Cardiac muscle cell (in vitro differentiated cells and primary cell): ENCODE measurements around the gene USP33. TPM values are rescaled to one million over a fixed set of nuclear protein-coding genes. Genes with fewer than 3 reads are reported as not detected.
A peak's percentile ranks its signal among the peaks of the same experiment; 100 is the strongest.
"Not testable (repeated sequence)": the region's sequence is repeated elsewhere in the genome, so short reads cannot be mapped to it uniquely, and the experiment has no call there.

Experiments used
- DNase-seq, 2 donors: peaks; one replicate each; pipeline versions ENCODE4 v3.0.0 to v3.0.0-alpha.2; 2010 to 2017; ENCODE audit warnings: low read depth in 1 of 2, low spot score in 1 of 2
- H3K27ac ChIP-seq: fragments of 200-600 bp; sonication (generic); 2 replicates; pipeline ENCODE4 v1.5.1; 2016
- H3K27me3 ChIP-seq: fragments of 200-600 bp; sonication (generic); 2 replicates; pipeline ENCODE4 v1.6.0; 2016; ENCODE audit warnings: control low read depth
- H3K36me3 ChIP-seq: fragments of 200-600 bp; sonication (generic); 2 replicates; pipeline ENCODE4 v1.5.1; 2016; ENCODE audit warnings: control low read depth
- H3K4me1 ChIP-seq: fragments of 200-600 bp; sonication (generic); 2 replicates; pipeline ENCODE4 v1.8.1; 2017; ENCODE audit warnings: low read depth, mild to moderate bottlenecking, mixed run types
- H3K4me3 ChIP-seq: fragments of 200-600 bp; sonication (generic); 2 replicates; pipeline ENCODE4 v1.5.1; 2016; ENCODE audit warnings: mild to moderate bottlenecking
- H3K9me3 ChIP-seq: fragments of 200-600 bp; sonication (generic); 2 replicates; pipeline ENCODE4 v1.5.1; 2017; ENCODE audit warnings: low read depth, mild to moderate bottlenecking, control low read depth
- polyA plus RNA-seq: library from polyadenylated mRNA; unstranded; fragments of >200 nt; fragmentation: Nextera tagmentation; extraction: Ambion mirVana; gene quantifications from 2 replicates; pipeline ENCODE4 v1.2.1, GENCODE V29; 2016
- total RNA-seq: library from RNA; depleted of rRNA; stranded (reverse); fragments of >200 nt; gene quantifications from 2 replicates; pipeline ENCODE4 v1.2.3, GENCODE V29; 2016
- TF ChIP-seq, protein P1 (sequence below): IDR thresholded peaks from 2 replicates; pipeline ENCODE4 v1.5.1; 2012; ENCODE audit warnings: low read depth, mild to moderate bottlenecking, low read length

The USP33 gene
- total and polyA plus RNA-seq, 2 experiments from 2014 or later = 43.8 to 48.4 TPM

GRCh38 chr1:77683160-77684148 is 76.2 kb downstream of the USP33 start:
- Histone ChIP-seq H3K27me3 (no peaks in the 10 kb centered on the region), H3K4me1 (peaks cover 22% of the 10 kb centered on the region), H3K27ac (peak overlapping the region; percentile 98), H3K9me3 (no peaks in the 10 kb centered on the region), H3K36me3 (no peaks in the 10 kb centered on the region), H3K4me3 (peak overlapping the region; percentile 91)
- peak; percentile 95 to 96 for DNase-seq
- TF ChIP-seq, protein P1, sequence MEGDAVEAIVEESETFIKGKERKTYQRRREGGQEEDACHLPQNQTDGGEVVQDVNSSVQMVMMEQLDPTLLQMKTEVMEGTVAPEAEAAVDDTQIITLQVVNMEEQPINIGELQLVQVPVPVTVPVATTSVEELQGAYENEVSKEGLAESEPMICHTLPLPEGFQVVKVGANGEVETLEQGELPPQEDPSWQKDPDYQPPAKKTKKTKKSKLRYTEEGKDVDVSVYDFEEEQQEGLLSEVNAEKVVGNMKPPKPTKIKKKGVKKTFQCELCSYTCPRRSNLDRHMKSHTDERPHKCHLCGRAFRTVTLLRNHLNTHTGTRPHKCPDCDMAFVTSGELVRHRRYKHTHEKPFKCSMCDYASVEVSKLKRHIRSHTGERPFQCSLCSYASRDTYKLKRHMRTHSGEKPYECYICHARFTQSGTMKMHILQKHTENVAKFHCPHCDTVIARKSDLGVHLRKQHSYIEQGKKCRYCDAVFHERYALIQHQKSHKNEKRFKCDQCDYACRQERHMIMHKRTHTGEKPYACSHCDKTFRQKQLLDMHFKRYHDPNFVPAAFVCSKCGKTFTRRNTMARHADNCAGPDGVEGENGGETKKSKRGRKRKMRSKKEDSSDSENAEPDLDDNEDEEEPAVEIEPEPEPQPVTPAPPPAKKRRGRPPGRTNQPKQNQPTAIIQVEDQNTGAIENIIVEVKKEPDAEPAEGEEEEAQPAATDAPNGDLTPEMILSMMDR = peak; percentile 83

GRCh38 chr1:77682460-77683159 is 77.0 kb downstream of the USP33 start, which contains the start of gene ZZZ3:
Gene ZZZ3 (minus strand): TSS chr1:77682658. CDS start chr1:77633354, 49,304 bp downstream.
- Histone ChIP-seq H3K4me1 (peaks cover 22% of the 10 kb centered on the region), H3K4me3 (peak within 1 kb of the TSS; percentile 91), H3K27me3 (no peaks in the 10 kb centered on the region), H3K36me3 (no peaks in the 10 kb centered on the region), H3K27ac (peak within 1 kb of the TSS; percentile 98), H3K9me3 (no peaks in the 10 kb centered on the region)
- TF ChIP-seq, protein P1 = no peak
- DNase-seq = peak; percentile 94 to 96

DNA sequence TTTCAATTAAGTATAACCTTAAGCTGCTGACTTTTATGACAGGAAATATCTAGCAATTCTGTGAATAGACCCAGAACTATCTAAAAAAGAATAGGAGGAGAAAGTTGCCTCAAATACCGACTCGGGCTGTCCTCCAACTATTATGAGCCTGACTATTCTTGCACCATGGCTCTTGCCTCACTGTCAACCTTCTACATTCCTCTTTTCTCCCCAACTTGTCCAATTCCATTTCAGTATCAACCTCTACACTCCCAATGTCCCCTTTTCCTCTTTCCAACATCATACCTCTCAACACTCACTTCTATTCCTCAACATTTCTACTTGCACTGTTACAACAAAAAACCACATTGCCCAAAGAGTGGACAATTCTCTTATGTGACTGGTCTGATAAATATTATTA is 79.5 kb downstream of the USP33 start:
- Histone ChIP-seq H3K4me3 (no peak overlapping the region), H3K27me3 (no peaks in the 10 kb centered on the region), H3K36me3 (no peaks in the 10 kb centered on the region), H3K27ac (no peak overlapping the region), H3K4me1 (peaks cover 22% of the 10 kb centered on the region), H3K9me3 (no peaks in the 10 kb centered on the region)
- TF ChIP-seq, protein P1 = no peak
- DNase-seq = no peak

DNA sequence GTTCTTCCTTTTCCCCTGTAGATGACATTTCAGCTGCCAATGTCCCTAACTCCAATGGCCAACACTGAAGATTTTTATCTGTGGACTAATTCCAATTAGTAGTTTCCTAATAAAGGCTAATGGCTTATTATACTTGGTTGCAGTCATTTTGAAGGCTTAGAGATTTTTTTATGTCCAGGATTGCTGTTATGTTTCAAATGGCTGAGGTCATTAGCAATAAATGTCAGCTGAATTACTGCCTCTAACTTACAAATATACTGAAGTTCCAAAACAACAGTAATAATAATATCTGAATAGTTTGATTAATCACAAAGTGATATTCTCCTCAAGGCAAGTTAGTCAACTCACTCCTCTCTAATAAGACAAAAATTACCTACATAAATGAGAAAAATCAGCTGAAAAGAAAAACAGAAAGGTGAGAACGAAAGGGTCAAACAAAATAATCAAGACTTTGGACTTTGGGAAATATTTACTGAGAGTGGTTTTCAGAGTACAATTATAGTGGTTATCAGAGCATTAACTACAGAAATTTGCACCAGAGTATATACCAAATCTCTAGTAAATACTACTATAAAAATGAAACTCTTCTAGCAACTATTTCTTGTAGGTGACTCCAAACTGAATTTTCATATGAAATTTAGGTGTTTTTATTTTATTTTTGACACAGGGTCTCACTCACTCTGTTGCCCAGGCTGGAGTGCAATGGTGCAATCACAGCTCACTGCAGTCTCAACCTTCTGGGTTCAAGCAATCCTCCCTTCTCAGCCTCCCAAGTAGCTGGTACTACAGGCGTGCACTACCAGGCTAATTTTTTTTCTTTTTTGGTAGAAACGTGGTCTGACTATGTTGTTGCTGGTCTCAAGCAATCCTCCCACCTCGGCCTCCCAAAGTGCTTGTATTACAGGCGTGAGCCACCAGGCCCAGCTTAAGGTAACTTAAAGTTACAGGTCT is 80.7 kb downstream of the USP33 start:
- H3K27me3 ChIP-seq = no peaks in the 10 kb centered on the region
- no peak overlapping the region for H3K27ac ChIP-seq
- H3K9me3 ChIP-seq = no peaks in the 10 kb centered on the region
- no peaks in the 10 kb centered on the region for H3K36me3 ChIP-seq
- H3K4me3 ChIP-seq = no peak overlapping the region
- TF ChIP-seq, protein P1 = no peak
- peaks cover 16% of the 10 kb centered on the region for H3K4me1 ChIP-seq
- DNase-seq = no peak

DNA sequence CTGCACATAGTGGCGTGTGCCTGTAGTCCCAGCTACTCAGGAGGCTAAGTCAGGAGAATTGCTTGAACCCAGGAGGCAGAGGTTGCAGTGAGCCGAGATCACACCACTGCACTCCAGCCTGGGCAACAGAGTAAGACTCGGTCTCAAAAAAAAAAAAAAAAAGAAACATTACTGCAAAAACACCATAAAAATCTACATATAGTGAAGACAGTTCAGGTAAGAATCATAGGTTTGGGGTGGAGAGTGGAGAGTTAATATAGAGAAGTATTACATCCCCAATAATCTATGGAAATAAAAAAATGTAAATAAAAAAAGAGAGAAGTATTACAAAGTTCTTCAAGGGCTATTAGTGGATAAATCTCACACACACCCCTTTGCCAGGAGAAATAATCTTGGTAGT is 84.8 kb downstream of the USP33 start:
- H3K36me3 ChIP-seq, H3K27me3 ChIP-seq, H3K4me1 ChIP-seq, H3K27ac ChIP-seq, H3K9me3 ChIP-seq, H3K4me3 ChIP-seq, DNase-seq: not testable (repeated sequence)
